Islet precursor cell (in vitro differentiated cells): ENCODE data around the gene HSFX2.
"Not testable (repeated sequence)": the region's sequence is repeated elsewhere in the genome, so short reads cannot be mapped to it uniquely, and the experiment has no call there.

Experiments
- DNase-seq: peaks from one replicate; pipeline ENCODE4 v3.0.0-alpha.2; 2018

HSFX2 gene

GRCh38 chrX:149585631-149586030 lies 9.5 kb downstream of the HSFX2 start:
- not testable (repeated sequence) for DNase-seq

DNA sequence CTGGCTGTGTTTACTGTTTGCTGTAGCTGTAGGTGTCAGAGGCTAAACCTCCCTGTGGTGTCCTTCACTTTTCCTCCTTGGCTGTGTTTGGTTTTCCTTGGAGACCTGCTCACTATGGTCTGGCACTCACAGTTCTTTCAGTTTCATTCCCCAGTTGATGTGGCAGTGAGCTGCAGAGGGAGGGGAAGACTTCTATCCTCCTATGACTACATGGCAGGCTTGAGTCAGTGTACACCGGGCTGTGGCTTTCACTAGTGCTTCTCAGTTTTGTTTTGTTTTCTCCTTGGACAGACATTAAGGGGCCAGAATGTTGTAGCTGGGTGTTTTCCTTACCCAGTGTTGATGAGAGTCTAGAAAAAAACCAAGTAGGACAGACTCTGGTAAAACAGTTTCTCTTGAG lies 21.7 kb downstream of the HSFX2 start:
- DNase-seq, result not testable (repeated sequence)

DNA sequence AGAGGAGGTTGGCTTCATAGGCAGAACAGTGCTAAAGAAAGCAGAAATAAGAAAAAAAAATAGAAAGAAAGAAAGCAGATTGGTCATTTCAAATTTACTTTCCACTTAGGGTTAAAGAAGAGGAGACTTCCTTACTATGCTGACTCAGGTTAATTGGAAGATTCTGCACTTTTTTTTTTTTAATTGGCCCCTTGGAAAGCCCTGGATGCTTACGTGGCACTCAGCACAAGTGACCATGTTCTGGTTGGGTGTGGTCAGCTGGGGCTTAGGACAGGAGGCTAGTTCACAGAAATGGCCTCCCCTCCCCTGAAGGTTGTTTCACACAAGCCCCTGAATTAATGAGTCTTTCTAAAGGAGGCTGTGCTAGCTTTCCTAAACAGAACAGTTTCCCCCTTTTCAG lies 22.4 kb downstream of the HSFX2 start:
- no peak for DNase-seq

GRCh38 chrX:149571770-149572169 lies 23.3 kb downstream of the HSFX2 start:
- DNase-seq, result peak; percentile 40

DNA sequence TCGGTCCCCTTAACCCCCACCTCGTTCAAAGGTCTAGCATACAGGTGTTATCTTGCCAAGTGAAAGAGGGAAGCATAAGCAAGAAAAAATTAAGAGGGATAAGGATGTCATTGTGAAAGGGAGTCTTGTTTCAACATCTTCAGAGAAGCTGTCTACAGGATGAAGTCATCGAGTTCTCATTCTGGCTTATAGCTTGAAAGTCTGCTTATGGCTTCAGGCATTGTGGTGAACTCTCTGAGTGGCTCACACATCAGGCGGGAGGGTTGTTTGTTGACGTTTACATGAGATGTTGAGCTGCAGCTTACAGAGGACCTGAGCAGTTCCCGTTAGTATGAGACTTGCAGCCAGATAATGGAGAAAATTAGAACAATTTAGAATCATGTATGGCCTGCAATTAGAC lies 24.4 kb downstream of the HSFX2 start:
- DNase-seq, result peak; percentile 77

- peak; percentile 23 for DNase-seq
Observed at GRCh38 chrX:149569770-149570169, 25.3 kb downstream of the HSFX2 start.

GRCh38 chrX:149568701-149569296 lies 26.3 kb downstream of the HSFX2 start:
- DNase-seq, result no peak

- DNase-seq, result peak; percentile 37
Observed at GRCh38 chrX:149567621-149568417, 27.3 kb downstream of the HSFX2 start.

- DNase-seq, result peak; percentile 27
Observed at GRCh38 chrX:149563359-149563758, 31.8 kb downstream of the HSFX2 start.

DNA sequence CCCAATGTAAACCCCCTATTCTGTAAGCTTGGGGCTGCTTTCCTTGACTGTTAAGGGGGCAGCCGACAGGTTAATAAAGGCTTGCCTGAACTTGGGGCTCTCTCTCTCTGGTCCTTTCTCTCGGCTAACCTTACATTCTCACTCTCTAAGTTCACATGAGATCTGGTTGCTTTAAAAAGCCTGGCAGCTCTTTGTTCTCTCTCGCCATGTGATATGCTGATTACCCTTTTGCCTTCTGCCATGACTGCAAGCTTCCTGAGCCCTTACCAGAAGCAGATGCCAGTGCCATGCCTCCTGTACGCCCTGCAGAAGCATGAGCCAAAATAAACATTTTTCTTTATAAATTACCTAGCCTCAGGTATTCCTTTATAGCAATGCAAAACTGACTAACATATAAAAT lies 39.9 kb downstream of the HSFX2 start:
- DNase-seq, result not testable (repeated sequence)

- not testable (repeated sequence) for DNase-seq
Observed at GRCh38 chrX:149551939-149552248, 43.2 kb downstream of the HSFX2 start.

DNA sequence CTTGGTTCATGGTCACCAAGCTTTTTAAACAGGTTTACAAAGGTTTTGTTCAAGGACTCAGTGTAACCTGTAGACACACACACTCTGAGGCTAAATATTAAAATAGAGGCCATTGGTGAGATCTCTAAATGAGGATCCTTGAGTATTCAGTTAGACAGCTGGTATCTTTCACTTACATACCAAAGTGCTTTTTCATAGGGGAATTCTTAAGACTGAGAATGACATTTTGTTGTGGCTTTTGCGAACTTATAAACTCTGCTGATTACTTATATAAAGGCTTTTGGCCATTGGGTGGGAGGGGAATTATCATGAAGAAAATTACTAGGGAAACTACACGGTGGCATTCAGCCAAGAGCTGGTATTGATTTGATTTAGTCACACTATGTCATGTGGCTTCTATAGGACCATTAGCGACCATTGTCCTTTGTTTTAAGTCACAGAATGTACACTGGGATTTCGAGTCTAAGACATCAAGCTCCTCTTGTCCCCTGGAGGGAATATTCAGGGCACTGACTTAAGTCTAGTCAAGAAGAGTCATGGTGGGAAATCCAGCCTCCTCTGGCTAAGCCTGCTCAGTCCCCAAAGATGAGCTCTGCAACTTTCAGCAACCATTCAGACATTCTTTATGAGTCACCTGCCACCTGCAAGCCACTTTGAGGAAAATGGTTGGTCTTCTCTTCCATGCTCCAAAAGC lies 43.7 kb downstream of the HSFX2 start:
- DNase-seq, result not testable (repeated sequence)

DNA sequence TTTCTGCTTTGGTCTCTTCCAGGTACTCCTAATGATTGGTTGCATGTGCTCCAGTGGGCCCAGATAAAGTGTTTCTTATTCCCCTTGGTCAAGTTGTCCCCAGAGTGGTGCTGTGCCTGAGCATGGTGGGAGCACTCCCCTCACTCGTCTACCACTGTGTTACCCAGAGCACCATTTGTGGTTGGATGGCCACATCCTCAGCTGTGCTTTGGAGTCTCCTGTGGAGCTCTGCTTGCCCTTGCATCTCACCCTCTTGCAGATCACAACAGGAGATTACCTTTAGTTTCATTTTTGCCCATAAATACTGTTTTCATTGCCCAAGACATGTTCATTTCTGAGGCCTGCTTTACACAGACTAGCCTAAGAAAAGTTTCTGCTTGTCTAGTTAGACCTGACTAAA lies 44.7 kb downstream of the HSFX2 start:
- not testable (repeated sequence) for DNase-seq

- DNase-seq, result not testable (repeated sequence)
Observed at GRCh38 chrX:149549701-149550100, 45.4 kb downstream of the HSFX2 start, which contains the start of gene HSFX3. Gene HSFX3 (minus strand): TSS chrX:149549924. CDS start chrX:149549852, 72 bp downstream.

DNA sequence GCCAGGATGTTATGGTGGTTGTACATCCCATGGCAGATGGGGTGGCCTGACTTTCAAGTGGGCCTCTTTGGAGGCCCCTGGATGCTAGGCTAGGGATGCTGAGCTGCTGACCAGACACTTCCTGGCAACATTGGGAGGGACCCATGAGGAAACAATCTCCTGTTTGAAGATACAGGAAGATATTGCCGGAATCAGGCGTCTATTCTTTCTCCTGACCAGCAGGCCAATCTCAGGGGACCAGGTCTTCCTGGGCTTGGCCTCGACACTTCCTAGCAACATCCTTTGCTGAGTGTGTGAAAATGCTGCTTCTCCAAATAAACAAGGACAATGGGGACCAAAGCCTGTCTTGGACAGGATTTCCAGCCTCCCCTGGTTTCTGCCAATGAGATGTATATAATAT lies 47.3 kb downstream of the HSFX2 start:
- DNase-seq, result not testable (repeated sequence)

GRCh38 chrX:149546962-149547361 lies 48.2 kb downstream of the HSFX2 start:
- not testable (repeated sequence) for DNase-seq

GRCh38 chrX:149545545-149546543 lies 49.3 kb downstream of the HSFX2 start:
- DNase-seq, result peak; percentile 77
